ENCODE results near the gene DET1.
"Not testable (repeated sequence)": the region's sequence is repeated elsewhere in the genome, so short reads cannot be mapped to it uniquely, and the experiment has no call there.

DET1 gene

DNA sequence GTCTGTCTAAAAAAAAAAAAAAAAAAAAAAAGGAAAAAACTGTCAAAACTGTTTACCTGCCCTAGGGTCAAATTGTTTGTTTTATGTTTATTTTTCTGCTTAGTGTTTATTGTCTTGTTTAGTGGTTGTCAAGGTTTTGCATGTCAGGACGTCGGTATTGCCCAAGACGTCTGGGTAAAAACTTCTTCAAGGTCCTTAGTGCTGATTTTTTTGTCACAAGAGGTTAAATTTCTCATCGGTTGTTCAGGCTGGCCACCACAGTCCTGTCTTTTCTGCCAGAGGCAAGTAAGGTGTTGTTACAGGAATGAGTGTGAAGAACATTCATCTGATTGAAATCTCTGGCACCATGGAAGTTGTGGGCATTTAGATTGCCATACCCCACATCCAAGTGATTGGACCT, 7.0 kb downstream of the DET1 start:
- DNase-seq, result no peak

GRCh38 chr15:88538972-88539371, 7.5 kb downstream of the DET1 start:
- no peak for DNase-seq

DNA sequence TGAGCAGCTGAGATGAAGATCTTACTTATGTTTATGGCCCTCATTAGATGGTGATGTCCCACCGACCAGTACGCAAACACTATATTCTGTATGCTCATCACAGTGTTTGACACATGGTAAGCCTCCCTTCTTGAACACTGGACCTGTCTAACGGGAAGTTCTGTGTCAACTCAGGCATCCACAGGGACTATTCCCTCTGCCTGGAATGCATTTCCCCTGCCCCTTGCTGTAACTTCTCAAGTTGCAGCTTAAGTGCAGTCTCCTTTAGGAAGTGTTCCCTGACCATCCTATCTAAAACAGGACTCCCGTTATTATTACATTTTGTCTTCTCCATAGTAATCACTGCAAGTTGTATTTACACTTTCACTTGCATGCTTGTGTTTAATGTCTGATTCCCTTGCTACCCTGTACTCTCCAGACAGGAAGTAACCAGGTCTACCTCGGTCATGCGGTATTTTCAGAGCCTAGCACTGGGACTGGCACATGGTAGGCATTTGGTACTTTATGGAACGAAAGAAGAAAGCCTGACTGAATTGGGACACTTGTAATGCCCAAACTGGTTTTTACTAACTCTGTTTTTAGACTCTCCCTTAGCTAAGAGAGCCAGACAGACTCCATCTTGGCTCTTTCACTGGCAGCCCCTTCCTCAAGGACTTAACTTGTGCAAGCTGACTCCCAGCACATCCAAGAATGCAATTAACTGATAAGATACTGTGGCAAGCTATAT, 8.7 kb downstream of the DET1 start:
- no peak for DNase-seq

DNA sequence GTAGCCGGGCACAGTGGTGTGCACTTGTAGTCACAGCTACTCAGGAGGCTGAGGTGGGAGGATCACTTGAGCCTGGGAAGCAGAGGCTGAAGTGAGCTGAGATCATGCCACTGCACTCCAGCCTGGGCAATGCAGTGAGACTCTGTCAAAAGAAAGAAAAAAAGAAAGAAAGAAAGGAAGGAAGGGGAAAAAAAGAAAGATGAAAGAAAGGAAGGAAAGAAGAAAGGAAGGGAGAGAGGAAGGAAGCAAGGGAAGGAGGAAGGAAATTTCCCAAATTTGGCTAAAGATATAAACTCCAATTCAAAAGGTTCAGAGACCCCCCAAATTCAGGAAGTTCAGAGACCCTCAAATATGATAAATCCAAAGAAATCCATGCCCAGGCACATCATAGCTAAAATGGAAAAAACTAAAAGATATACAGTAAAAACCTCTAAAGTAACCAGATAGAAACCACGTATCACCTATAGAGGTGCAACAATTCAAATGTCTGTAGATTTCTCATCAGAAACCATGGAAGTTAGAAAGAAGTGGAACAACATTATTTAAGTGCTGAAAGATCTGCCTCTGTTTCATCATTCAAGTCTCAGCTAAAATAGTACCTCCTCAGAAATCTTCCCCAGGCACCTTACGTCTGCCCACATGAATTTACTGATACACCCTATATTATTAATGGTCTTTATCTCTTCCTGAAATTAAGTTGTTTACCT, 10.7 kb downstream of the DET1 start:
- no peak for DNase-seq

DNA sequence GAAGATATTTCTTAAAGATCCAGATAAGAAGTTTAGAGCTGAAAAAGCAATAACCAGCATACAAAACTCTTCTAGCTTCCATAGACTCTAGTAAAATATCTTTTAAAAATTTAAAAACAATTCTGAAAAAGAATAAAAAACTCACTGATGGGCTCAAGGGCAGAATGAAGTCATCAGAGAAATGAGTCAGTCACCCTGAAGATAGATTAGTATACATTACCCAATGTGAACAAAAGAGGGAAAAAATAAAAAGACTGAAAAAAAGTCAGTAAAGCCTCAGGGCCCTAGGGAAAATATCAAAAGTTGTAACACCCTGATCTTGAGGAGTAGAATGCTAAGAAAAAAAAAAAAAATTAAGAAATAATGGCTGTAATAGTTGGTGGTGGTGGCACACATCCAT, 11.4 kb downstream of the DET1 start:
- no peak for DNase-seq

DNA sequence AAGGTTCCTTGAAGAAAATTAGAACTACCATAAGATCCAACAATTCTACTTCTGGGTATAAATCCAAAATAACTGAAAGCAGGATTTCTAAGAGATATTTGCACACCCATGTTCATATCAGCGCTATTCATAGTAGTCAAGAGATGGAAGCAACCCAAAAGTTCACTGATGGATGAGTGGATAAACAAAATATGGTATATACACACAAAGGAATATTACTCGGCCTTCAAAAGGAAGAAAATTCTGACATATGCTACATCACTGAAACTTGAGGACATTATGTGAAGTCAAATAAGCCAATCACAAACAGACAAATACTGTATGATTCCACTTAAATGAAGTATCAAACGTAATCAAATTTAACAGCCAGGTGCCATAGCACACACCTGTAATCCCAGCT, 13.1 kb downstream of the DET1 start:
- no peak for DNase-seq

- no peak for DNase-seq
Observed at GRCh38 chr15:88529021-88529630, 17.4 kb downstream of the DET1 start.

GRCh38 chr15:88526247-88526879, 20.1 kb downstream of the DET1 start:
- no peak for DNase-seq

DNA sequence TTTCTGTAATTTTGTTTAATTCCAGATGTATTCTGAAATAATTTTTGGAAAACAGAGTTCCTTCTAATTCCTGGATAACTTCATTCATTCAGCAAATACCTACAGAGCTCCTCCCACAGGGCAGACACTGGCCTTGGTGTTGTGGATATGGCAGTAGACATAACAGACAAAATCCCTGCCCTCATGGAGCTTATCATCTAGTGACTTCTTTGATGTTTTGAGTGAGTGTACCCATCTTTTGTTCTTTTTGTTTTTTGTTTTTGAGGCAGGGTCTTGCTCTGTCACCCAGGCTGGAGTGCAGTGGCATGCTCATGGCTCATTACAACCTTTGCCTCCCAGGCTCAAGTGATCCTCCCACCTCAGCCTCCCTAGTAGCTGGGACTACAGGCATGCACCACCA, 21.1 kb downstream of the DET1 start:
- no peak for DNase-seq

- DNase-seq, result not testable (repeated sequence)
Observed at GRCh38 chr15:88524094-88524493, 22.4 kb downstream of the DET1 start.

GRCh38 chr15:88518903-88519302, 27.6 kb downstream of the DET1 start:
- no peak for DNase-seq

GRCh38 chr15:88513195-88513594, 33.3 kb downstream of the DET1 start:
- DNase-seq, result no peak

DNA sequence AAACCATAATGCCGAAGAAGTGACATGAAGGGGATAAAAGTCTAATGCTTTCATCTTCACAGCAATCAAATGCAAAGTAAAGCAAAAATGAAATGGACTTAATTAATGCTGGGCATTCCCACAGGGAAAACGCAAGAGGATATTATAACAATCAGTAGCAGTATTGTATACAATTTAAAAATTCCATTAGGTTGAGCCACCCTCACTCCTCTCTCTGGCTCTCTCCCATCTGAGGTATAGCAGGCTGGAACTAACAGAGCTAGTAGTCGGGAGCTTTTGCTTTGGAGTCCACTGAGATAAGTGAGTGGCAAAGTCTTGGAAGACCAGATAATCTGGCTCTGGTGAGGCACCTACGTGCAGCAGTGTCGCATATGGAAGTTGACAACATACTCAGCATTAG, 33.9 kb downstream of the DET1 start:
- DNase-seq, result no peak

- no peak for DNase-seq
Observed at GRCh38 chr15:88512078-88512477, 34.4 kb downstream of the DET1 start.

- no peak for DNase-seq
Observed at GRCh38 chr15:88511161-88511560, 35.3 kb downstream of the DET1 start.

DNA sequence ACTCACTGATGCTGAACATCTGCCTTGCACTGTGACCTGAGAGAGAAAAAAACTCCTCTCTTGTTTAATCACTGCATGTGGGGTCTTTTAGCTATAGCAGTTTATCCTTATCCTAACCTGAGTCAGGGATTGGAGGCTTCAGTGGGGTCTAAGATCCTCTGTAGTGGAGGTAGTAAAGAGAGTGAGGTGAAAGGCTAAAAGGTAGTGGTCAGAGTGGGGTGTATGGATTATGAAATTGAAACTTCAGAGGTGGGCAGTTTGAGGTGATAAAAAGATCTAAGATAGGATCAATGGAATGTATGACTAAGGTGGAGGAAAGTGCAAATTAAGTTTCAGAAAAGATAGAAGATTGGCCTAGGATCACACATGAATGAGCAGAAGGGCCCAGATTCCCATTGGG, 36.5 kb downstream of the DET1 start:
- DNase-seq, result no peak

- DNase-seq, result no peak
Observed at GRCh38 chr15:88509321-88509720, 37.2 kb downstream of the DET1 start.

DNA sequence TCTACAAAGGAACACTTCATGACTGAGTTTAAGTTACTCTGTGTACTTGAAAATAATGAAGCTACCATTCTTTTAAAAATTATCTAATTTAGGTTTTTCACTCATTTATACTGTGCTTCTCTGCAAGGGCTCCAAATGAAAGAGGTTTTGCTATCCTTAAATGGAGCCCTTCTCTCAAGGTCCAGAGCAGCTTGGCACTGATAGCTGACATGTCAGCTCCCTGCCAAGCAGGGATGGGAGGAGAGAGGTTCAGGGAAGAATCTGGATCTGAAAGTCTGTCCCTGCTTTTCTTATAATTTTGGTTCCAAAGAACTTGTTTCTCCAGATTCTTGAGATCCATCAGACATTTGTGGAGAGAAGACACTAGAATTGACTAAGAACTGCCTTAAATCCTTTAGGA, 39.9 kb downstream of the DET1 start:
- DNase-seq, result no peak

DNA sequence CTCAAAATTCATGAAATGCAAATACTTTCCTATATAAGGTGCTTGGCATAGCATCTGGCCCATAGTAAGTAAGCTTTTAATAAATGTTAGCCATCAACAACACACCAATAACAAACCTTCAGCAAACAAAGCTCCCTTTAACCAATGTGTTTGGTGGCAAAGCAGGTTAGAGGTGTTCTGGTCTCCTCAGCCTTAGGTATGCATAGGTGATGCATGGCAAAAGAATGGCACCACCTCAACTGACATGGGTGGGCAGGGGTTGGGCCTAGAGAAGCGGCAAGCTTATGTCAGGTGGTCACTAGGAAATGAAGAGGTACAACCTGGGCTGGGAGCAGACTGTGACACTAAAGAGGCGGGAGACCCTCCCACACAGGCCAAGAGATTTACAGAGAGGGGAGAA, 40.8 kb downstream of the DET1 start:
- no peak for DNase-seq

- no peak for DNase-seq
Observed at GRCh38 chr15:88504445-88504844, 42.0 kb downstream of the DET1 start.

- DNase-seq, result no peak
Observed at GRCh38 chr15:88498996-88499395, 47.5 kb downstream of the DET1 start.

GRCh38 chr15:88497109-88497765, 49.2 kb downstream of the DET1 start:
- no peak for DNase-seq

DNA sequence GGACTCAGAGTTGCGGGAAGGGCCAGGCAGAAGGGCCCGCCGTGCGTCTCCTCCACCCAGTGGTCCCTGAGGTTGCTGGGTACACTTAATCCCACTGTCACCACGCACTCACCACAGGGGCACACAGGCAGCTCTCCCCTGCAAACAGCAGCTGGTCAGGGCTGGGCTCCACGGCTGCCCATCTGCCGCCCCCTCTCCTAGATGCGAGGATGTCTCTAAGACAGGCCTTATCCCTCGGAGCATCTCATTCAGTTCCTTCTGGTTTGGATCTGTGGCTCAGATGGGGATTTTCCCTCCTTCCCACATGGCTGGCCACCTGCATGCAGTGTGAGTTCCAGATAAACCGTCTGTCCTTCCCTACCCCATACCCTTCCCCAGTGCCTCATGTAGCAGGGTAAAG, 52.6 kb downstream of the DET1 start:
- no peak for DNase-seq

Measured in NCI-H1048 (cell line).